Spleen (tissue), 11 donors: ENCODE measurements around the gene C1orf174. TPM values are rescaled to one million over a fixed set of nuclear protein-coding genes. Genes with fewer than 3 reads are reported as not detected.

Experiments
- DNase-seq: peaks from one replicate; pipeline ENCODE4 v3.0.0-alpha.2; 2020
- H3K27ac ChIP-seq, 8 donors: fragments of 200-600 bp; sonication (generic) in 7 of 8; 1 replicate in 4 of 8; 2 replicates in 4 of 8; pipeline versions ENCODE4 v1.5.0 to v1.8.0; 2016 to 2021; ENCODE audit warnings: inconsistent platforms in 4 of 8, mild to moderate bottlenecking in 4 of 8, moderate library complexity in 1 of 8
- H3K27me3 ChIP-seq, 7 donors: fragments of 200-600 bp; sonication (generic) in 6 of 7; replicated peaks in 1 of 7; 1 replicate in 4 of 7; 2 replicates in 3 of 7; pipeline versions ENCODE4 v1.5.0 to v1.8.0; 2016 to 2021; ENCODE audit warnings: inconsistent platforms in 3 of 7, mild to moderate bottlenecking in 1 of 7
- H3K36me3 ChIP-seq, 6 donors: fragments of 200-600 bp; sonication (generic) in 5 of 6; 1 replicate in 4 of 6; 2 replicates in 2 of 6; pipeline versions ENCODE4 v1.5.0 to v1.8.0; 2016 to 2021; ENCODE audit warnings: inconsistent platforms in 2 of 6
- H3K4me1 ChIP-seq, 6 donors: fragments of 200-600 bp; sonication (generic) in 5 of 6; 1 replicate in 3 of 6; 2 replicates in 3 of 6; pipeline versions ENCODE4 v1.5.0 to v1.8.0; 2016 to 2021; ENCODE audit warnings: inconsistent platforms in 3 of 6
- H3K4me3 ChIP-seq, 8 donors: fragments of 200-600 bp; sonication (generic) in 7 of 8; 1 replicate in 4 of 8; 2 replicates in 4 of 8; pipeline versions ENCODE4 v1.5.0 to v1.8.0; 2016 to 2021; ENCODE audit warnings: inconsistent platforms in 4 of 8, mild to moderate bottlenecking in 4 of 8, moderate library complexity in 2 of 8
- H3K9me3 ChIP-seq, 8 donors: fragments of 200-600 bp; sonication (generic) in 7 of 8; 1 replicate in 4 of 8; 2 replicates in 4 of 8; pipeline versions ENCODE4 v1.5.0 to v1.8.0; 2016 to 2021; ENCODE audit warnings: inconsistent platforms in 4 of 8
- POLR2A ChIP-seq, 3 donors: fragments of 450-650 bp; IDR thresholded peaks; one replicate each; pipeline ENCODE4 v1.5.1; 2017; ENCODE audit warnings: antibody characterized with exemption in 3 of 3, mild to moderate bottlenecking in 1 of 3
- POLR2AphosphoS5 ChIP-seq, 3 donors: sonication (generic); formaldehyde crosslinking; IDR thresholded peaks; one replicate each; pipeline ENCODE4 v1.5.1; 2017; ENCODE audit warnings: antibody characterized with exemption in 3 of 3
- WGBS, 5 donors: extraction: QIAGEN DNeasy Blood & Tissue Kit in 3 of 5; methylation state at CpG; one replicate each; pipeline versions ENCODE4 v1.1.5 to v1.1.7; 2013 to 2018; 5-methylcytosine and 5-hydroxymethylcytosine counted together
- intact Hi-C: fragments of 100-400 bp; cut with DNase I; formaldehyde crosslinking; loops from one replicate; pipeline ENCODE4 v1.15.0; 2023; ENCODE audit warnings: low total_unique reads
- polyA plus RNA-seq, 3 donors: library from polyadenylated mRNA; stranded (reverse); fragments of 200-250 nt; gene quantifications; one replicate each; pipeline ENCODE4 v1.2.1, GENCODE V29; 2013
- total RNA-seq, 7 donors: library from RNA; depleted of rRNA in 3 of 7; stranded (reverse); fragments of >200 nt in 3 of 7; fragmentation: NEBNext Ultra II Directional in 4 of 7; extraction: Animal tissue kit (Norgen Biotek cat#: 25700) in 4 of 7; gene quantifications; one replicate each; pipeline versions ENCODE4 v1.1.0 to v1.2.1, GENCODE V29; 2016 to 2021
- TF ChIP-seq, protein P1 (sequence below), 11 experiments: fragments of 200-600 bp in 7 of 11; fragments of 450-650 bp in 4 of 11; sonication (generic) in 4 of 11; IDR thresholded peaks in 8 of 11; conservative IDR thresholded peaks in 3 of 11; 1 replicate in 7 of 11; 2 replicates in 4 of 11; pipeline versions ENCODE4 v1.4.0 to v1.8.0; 2016 to 2021; ENCODE audit warnings: antibody characterized with exemption in 11 of 11, inconsistent platforms in 4 of 11, mild to moderate bottlenecking in 1 of 11
- donor health status: healthy with polysubstance abuse.
- donor health status: DM: no; HTN: no; CAD: no; lungs with moderate emphysema.
- donor health status: DM: no; HTN: no; CAD: no.
- donor health status: Bipolar disorder and iron deficiency.
- donor health status: healthy.
- donor health status: DM: no; HTN: no; CAD: no.
- donor health status: DM: yes; HTN: yes; CAD: no.

The C1orf174 gene
- total and polyA plus RNA-seq, 10 donors, result 14.9 to 34.5 (median 21.8) TPM

DNA sequence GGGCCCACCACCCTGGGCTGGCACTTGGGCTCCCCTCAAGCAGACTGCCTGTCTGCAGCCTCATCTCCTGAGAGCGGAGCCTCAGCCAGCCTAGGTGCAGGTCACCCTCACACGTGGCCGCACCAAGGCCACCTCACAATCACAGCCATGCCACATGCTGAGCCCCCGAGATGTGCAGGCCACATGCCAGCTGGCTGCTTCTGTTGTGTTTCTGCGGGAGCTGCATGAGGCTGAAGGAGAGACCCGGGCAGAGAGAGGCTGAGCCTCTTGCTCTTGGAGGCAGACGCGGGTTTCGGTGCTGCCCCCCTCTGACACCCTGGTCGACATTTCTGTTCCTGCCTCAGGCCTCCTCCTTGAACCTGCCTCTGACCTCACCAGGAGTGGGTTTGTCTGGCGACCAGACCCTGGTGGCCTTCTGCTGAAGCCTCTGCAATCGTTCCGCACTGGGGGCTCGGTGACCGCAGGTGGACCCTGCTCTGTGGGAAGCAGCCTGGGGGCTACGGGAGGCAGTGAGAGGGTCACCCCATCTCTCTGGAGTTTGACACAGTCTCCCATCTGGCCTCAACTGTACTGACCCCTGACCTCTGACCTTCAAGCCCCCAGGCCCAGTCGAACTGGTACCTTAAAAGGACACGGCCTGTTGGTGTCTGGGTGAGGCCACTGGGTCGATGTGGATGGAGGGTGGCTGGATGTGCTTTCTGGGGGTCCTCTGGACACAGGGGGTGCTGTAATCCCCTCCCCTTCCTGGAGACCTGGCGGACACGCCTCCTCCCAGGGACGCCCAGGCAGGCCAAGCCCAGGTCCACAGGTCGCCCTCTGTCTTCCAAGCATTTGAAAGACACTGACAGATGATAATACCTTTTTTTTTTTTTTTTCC, 13.0 kb upstream of the C1orf174 start:
- H3K27ac ChIP-seq, result no peak overlapping the region
- H3K36me3 ChIP-seq, result no peaks in the 10 kb centered on the region
- intact Hi-C loops, result loop anchor here (5.0 kb wide), 1 partner anchor 1834 kb away; no protein-coding TSS in a partner anchor
- H3K4me1 ChIP-seq, result peaks cover 0 to 21% (median 13%) of the 10 kb centered on the region in 6 donors
- DNase-seq, result no peak
- no peak overlapping the region for H3K4me3 ChIP-seq
- peaks cover 0 to 26% (median 4%) of the 10 kb centered on the region in 7 donors for H3K27me3 ChIP-seq
- H3K9me3 ChIP-seq, result no peaks in the 10 kb centered on the region
- 85 to 92% (median 91%) methylated on average over 14 to 23 of the region's 23 CpGs for WGBS, 5 donors
- TF ChIP-seq POLR2AphosphoS5 (IDR thresholded peaks at IDR 0.05) (no peak), POLR2A (IDR thresholded peaks at IDR 0.05) (no peak)

DNA sequence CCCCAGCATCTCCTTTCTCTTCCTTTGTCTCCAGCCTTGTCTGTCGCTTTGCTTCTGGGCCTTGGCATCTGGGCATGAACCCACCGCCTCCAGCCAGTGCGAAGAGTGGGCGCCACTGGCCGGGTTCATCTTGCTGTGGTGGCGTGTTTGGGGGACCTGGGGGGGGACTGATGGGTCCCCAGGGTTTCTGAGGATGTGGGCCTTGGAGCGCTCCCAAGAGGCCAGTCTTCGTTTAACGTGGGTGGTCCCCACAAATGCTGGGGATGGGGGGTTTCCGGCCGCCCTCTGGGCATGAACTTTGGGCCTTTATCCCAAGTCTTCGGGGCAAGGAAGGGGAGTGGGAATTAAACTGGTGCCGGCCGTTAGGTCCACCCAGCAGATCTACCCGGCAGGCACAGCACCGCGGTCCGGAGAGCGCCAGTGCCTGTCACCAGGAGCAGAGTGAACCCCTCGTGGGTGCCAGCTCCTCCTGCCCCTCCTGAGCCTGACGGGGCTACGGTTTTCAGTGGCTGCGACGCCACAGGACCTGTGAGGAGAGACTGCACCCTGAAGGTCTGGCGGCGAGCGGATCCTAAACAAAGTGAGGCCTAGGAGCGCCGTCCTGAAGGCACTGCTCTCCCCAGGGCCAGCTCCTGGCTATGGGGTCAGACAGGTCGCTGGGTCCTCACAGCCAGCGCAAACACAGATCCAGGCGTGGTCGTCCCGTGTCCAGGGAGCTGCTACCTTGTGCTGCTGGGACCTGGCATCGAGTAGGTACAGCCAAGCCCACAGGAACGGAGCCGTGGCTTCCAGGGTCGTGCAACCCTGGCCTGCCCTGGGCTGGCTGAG, 12.1 kb upstream of the C1orf174 start:
- WGBS, 5 donors, result 86 to 94% (median 89%) methylated on average over 15 to 38 of the region's 38 CpGs
- intact Hi-C loops, result loop anchor here (5.0 kb wide), 1 partner anchor 1835 kb away; no protein-coding TSS in a partner anchor
- Histone ChIP-seq H3K9me3 (no peaks in the 10 kb centered on the region), H3K4me1 (peaks cover 0 to 25% (median 14%) of the 10 kb centered on the region in 6 donors), H3K27ac (no peak overlapping the region), H3K27me3 (peaks cover 0 to 20% (median 4%) of the 10 kb centered on the region in 7 donors), H3K36me3 (no peaks in the 10 kb centered on the region), H3K4me3 (no peak overlapping the region)
- TF ChIP-seq, protein P1, sequence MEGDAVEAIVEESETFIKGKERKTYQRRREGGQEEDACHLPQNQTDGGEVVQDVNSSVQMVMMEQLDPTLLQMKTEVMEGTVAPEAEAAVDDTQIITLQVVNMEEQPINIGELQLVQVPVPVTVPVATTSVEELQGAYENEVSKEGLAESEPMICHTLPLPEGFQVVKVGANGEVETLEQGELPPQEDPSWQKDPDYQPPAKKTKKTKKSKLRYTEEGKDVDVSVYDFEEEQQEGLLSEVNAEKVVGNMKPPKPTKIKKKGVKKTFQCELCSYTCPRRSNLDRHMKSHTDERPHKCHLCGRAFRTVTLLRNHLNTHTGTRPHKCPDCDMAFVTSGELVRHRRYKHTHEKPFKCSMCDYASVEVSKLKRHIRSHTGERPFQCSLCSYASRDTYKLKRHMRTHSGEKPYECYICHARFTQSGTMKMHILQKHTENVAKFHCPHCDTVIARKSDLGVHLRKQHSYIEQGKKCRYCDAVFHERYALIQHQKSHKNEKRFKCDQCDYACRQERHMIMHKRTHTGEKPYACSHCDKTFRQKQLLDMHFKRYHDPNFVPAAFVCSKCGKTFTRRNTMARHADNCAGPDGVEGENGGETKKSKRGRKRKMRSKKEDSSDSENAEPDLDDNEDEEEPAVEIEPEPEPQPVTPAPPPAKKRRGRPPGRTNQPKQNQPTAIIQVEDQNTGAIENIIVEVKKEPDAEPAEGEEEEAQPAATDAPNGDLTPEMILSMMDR (IDR thresholded peaks at IDR 0.05 in 8 of 11, conservative IDR thresholded peaks at IDR 0.05 in 3 of 11), result no peak
- TF ChIP-seq POLR2A (IDR thresholded peaks at IDR 0.05), result no peak
- no peak for TF ChIP-seq POLR2AphosphoS5 (IDR thresholded peaks at IDR 0.05)
- peak; percentile 71 for DNase-seq

DNA sequence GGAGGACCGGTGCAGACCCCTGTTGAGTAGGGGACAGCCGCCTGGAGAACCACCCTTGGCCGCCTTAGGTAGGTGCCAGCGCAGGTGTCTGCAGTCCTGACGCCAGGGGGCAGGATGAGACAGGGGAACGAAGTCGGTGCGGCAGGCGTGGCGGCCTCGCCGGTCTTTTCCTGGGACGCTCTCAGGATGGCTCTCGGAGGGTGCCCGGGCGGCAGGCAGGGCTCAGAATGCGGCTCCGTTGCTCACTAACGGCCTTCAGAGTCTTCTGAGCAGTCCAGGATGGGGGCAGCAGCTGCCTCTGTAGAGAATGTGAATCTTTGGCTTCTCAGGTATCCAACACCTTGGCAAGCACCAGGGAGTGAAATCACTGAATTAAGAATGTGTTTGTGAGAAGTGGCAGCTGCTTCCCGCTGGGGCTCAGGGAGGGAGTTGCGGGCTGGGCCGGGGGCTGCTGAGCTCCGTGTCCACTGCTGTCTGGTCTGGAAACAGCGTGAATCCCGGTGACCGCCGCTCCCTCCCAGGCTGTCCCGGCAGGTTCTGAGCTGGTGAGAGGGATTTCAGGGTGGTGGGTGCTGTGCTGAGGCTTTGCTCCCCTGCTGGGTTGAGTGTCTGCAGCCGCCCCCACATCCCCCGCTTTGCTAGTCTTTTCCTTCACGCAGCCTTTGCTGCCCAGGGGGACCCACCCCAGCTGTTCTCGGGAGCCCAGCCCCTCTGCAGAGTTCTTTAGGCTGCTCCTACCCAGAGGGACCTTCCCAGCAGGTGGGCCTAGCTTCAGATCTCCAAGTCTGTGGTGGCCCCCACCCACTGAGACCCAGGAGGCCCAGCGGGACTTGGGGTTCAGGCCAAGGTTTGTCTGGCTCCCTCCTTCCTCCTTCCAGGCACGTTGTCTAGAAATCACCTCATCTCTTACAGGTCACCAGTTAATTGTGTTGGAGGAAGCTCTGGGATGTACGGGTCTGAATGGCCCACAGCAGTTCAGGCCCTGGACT, 11.1 kb upstream of the C1orf174 start:
- no peak overlapping the region for H3K4me3 ChIP-seq
- peaks cover 0 to 20% (median 4%) of the 10 kb centered on the region in 7 donors for H3K27me3 ChIP-seq
- intact Hi-C loops, result loop anchor here (5.0 kb wide), 1 partner anchor 1836 kb away; no protein-coding TSS in a partner anchor
- no peaks in the 10 kb centered on the region for H3K36me3 ChIP-seq
- no peak overlapping the region for H3K27ac ChIP-seq
- peaks cover 0 to 34% (median 14%) of the 10 kb centered on the region in 6 donors for H3K4me1 ChIP-seq
- DNase-seq, result peak; percentile 92
- TF ChIP-seq POLR2A (IDR thresholded peaks at IDR 0.05), result no peak
- TF ChIP-seq, protein P1 (IDR thresholded peaks at IDR 0.05 in 8 of 11, conservative IDR thresholded peaks at IDR 0.05 in 3 of 11), result peak; percentile 64 to 86 (median 76)
- no peak for TF ChIP-seq POLR2AphosphoS5 (IDR thresholded peaks at IDR 0.05)
- WGBS, 5 donors, result 11 to 23% (median 23%) methylated on average over 16 to 35 of the region's 35 CpGs
- no peaks in the 10 kb centered on the region for H3K9me3 ChIP-seq
